GM18907 (cell line): ENCODE data around the gene RAB25.
"Not testable (repeated sequence)": the region's sequence is repeated elsewhere in the genome, so short reads cannot be mapped to it uniquely, and the experiment has no call there.

Experiments
- ATAC-seq: cut with Tn5 transposase; IDR thresholded peaks from one replicate; pipeline ENCODE4 v1.9.1; 2021; ENCODE audit warnings: mild to moderate bottlenecking, moderate library complexity; ENCODE audit not compliant: unreplicated experiment

RAB25 gene

GRCh38 chr1:156054500-156055280 lies 6.3 kb upstream of the RAB25 start, which contains the start of gene LAMTOR2:
Gene LAMTOR2, plus strand, starts transcription at chr1:156054782. Its CDS starts 108 bp downstream, at chr1:156054890.
- peak; percentile 79 for ATAC-seq

- no peak for ATAC-seq
Observed at GRCh38 chr1:156055281-156056048, 5.5 kb upstream of the RAB25 start.

DNA sequence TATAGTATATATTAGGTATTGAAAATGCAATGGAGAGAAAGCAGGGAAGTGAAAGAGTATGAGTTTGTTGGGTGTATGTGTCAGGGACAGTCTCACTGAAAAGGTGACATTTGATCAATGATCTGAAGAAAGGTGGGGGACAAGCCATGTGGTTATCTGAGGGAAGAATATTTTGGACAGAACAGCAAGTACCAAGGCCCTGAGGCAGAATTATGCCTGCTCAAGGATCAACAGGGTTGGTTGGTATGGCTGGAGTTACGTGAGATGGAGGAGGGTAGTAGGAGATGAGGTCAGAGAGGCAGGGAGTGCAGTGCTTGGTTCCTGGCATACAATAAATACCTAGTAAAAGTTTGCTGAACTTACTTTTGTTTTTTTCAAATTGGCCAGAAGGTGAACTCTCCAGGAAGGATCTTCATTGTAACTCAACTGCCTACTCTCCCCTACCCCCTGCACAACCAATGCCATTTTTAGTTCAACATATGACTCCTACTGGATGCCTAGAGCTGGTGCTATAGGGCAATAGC lies 4.6 kb upstream of the RAB25 start:
- no peak for ATAC-seq

DNA sequence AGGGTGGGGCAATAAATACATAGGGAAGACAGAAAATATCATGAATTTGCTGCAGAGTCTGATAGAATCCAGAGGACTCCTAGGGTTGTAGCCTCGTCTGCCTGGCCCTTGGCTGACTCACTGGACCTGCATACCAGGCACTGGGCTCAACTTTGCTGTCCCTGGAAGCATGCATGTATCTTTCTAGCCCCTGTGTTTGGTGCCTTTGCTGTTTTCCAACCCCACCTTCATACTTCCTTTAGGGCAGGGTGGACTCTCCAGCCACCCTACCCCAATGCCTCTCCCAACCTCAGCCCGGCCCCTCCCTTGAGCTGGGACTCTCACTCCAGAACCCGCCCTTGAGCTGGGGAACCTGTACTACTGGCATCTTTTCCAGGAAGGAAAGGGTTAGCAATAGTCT lies 1.2 kb downstream of the RAB25 start:
- no peak for ATAC-seq

- no peak for ATAC-seq
Observed at GRCh38 chr1:156063997-156064285, 3.0 kb downstream of the RAB25 start.

DNA sequence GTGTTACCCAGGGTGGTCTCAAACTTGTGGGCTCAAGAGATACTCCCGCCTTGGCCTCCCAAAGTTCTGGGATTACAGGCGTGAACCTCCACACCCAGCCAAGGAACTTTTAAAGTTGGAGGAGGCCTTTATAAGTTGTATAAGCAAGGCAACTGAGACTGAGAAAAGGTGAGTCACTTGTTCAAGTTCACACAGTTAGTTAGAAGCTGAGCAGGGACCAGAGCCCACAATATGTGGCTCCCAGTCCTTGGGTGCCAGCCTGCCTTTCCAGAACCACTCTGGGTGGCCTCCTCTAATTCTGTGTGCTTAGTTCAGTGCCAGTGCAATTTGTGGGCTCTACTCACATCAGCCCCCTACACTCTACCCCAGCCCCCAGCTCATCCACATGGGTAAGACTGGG lies 3.7 kb downstream of the RAB25 start:
- no peak for ATAC-seq

DNA sequence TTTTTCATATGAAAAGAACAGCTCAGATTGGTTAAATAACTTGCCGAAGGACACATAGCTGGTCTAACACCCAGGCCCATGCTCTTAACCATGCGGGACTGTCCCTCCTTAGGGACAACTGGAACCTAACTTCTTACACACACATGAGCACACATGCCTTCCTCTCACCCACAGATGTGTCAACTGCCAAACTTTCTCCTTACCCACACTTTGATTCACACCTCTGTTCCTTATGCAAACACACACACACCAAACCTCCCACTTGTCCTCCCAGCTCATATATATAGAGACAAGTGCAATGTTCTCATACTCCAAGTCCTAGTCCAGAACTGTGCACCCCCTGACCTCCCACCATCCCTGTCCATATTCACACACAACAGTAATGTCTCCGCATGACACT lies 4.3 kb downstream of the RAB25 start:
- ATAC-seq, result no peak

GRCh38 chr1:156065871-156066270 lies 4.9 kb downstream of the RAB25 start:
- no peak for ATAC-seq

GRCh38 chr1:156067262-156067661 lies 6.3 kb downstream of the RAB25 start:
- ATAC-seq, result no peak

DNA sequence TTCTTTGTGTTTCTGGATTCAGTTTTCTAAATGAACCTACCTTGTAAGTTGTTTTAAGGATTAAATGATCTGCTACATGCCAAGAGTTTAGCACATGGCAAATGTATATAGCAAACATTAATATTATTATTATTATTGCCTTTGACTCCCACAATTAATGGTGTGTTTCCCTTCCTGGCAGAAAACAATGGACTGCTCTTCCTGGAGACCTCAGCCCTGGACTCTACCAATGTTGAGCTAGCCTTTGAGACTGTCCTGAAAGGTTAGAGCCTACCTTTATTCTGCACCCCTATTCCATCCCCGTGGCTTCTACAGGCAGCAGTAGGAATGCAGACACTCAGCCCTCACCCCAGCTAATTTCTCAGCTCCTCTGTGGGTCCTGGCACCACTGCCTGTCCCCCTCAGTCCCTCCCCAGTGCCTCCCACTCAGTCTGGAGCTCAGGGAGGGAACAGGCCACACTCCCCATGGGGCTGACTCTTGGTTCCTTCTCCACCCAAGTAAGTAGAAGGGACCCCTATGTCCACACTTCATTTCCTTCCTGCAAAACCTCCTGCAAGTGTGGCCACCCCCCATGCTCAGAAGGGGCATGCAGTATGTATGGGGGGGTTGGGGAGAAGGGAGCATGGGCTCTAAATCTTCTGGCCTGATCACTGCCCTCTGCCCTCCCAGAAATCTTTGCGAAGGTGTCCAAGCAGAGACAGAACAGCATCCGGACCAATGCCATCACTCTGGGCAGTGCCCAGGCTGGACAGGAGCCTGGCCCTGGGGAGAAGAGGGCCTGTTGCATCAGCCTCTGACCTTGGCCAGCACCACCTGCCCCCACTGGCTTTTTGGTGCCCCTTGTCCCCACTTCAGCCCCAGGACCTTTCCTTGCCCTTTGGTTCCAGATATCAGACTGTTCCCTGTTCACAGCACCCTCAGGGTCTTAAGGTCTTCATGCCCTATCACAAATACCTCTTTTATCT lies 8.8 kb downstream of the RAB25 start:
- ATAC-seq, result no peak

GRCh38 chr1:156070548-156070947 lies 9.6 kb downstream of the RAB25 start:
- ATAC-seq, result no peak

GRCh38 chr1:156071332-156071816 lies 10.4 kb downstream of the RAB25 start:
- ATAC-seq, result not testable (repeated sequence)

DNA sequence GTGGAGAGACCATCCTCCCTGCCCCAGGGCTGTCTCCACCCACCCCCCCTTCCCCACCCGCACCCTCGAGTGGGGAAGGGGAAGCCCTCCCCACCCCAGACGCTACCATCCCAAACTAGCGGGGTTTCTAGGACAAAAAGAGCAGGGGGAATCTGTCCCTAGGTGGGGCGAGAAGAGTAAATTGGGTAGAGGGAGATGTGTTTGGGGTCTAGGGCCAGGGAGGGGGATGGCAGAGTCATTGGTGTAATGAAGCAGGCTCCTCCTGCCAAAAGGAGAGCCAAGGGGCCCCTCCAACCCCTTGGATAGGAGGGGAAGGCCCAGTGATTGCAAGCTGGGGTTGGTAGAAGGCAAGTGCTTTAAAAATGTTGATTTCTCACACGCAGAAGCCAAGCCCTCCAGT lies 11.3 kb downstream of the RAB25 start:
- ATAC-seq, result no peak

GRCh38 chr1:156073110-156073687 lies 12.2 kb downstream of the RAB25 start:
- no peak for ATAC-seq

DNA sequence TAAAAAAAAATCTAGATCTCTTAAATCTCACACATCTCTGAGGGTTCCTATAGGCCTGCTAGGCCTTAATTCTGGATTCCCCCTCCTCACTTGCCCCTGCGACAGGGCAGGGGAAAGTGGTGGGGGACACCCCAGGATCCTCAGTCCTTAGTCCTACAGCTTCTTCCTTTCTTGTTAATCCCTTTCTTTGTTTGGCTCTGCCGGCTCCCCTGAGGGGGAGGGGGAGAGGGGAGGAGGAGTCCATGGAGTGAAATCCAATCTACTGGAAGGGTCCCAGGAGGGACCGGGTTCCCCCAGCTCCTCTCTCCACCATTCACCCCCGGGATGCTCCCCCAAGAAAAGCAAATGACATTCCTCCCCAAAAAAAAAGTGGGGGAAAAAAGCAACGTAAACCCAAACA lies 12.8 kb downstream of the RAB25 start:
- no peak for ATAC-seq

DNA sequence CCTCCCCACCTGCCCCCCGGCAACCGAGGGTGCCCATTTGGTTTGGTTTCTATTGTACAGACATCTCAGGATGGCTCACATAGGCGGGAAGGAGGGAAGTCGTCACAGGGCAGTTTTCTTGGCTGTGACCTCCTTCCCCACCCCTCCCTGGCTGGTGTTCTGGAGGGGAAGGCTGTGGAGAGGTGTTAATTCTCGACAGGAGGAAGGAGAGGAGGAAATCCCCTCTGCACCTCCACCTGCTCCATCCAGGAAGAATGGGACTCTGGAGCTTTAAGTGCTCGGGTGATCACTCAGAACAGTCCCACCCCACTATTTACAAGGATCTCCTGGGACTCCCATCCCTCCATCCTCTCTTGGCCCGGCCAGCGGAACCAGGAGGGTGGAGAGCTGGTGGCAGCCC lies 13.7 kb downstream of the RAB25 start:
- ATAC-seq, result no peak

DNA sequence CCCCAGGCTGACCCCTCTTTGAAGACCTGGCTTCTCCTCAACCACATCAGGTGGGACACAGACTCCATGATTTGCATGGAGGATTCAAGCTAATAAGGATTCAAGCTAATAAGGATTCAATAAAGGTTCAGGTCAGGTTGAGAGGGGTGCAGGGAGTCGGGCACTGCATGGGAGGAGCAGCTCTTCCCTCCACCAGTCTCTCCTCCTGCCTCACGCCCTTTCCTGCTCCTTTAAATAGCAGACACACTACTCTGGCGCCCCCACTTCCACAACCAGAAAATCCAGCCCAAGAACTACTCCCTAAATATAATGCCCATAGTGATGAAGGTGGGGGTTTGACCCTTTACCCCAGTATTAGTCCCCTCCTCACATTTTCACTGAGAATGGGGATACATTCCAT lies 14.2 kb downstream of the RAB25 start:
- ATAC-seq, result no peak

- ATAC-seq, result no peak
Observed at GRCh38 chr1:156075775-156076204, 14.8 kb downstream of the RAB25 start.

DNA sequence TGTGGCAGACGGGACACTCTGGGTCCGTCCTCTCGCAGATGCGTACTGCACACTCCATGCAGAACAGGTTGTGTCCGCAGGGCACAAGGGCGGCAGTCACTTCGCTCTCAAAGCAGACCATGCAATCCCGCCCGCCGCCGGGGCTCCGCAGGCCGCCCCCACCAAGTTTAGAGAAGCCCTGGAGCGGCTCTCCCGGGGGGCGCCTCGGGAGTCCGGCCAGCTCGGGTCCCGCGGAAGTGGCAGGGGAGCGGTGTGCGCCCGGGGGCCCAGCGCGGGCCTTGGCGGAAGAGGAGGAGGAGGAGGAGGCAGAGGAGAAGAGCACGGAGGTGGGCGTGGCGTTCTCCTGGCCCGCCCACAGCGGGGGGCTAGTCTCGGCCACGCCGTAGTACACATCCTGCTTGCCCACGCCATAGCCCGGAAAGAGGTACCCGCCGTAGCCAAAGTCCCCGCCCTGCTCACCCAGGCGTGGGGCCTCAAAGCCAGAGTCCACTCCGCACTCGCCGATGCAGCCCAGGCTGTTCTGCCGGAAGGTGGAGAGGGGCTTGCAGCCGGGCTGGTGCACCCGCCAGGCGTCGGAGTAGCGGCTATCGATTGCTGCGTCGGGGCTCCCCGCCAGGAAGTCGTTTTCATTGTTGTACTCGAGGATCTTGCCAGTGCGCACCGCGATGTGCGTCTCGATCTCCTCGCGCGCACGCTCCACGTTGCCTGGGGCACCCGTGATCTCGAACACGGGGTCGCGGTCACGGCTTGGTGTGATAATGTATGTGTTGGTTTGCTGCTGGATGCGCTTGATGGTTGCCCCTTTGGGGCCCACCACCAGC lies 15.9 kb downstream of the RAB25 start:
- peak; percentile 68 for ATAC-seq

- ATAC-seq, result no peak
Observed at GRCh38 chr1:156077430-156077760, 16.4 kb downstream of the RAB25 start.
